T-helper 22 cell (primary cell): ENCODE measurements around the gene WDR75.
"Not testable (repeated sequence)": the region's sequence is repeated elsewhere in the genome, so short reads cannot be mapped to it uniquely, and the experiment has no call there.

ENCODE experiments used
- DNase-seq: peaks from one replicate; pipeline ENCODE4 v3.0.0-alpha.2; 2020; ENCODE audit warnings: low read depth

Gene WDR75

GRCh38 chr2:189441709-189442074 is 418 bp downstream of the WDR75 start:
- DNase-seq = no peak

GRCh38 chr2:189442468-189442867 is 1.2 kb downstream of the WDR75 start:
- DNase-seq = no peak

GRCh38 chr2:189444322-189444721 is 3.0 kb downstream of the WDR75 start:
- DNase-seq = no peak

- DNase-seq = no peak
Measured at GRCh38 chr2:189446780-189447179, 5.5 kb downstream of the WDR75 start.

GRCh38 chr2:189454009-189454408 is 12.7 kb downstream of the WDR75 start:
- no peak for DNase-seq

GRCh38 chr2:189465076-189465475 is 23.8 kb downstream of the WDR75 start:
- no peak for DNase-seq

- no peak for DNase-seq
Measured at GRCh38 chr2:189465478-189465877, 24.2 kb downstream of the WDR75 start.

- no peak for DNase-seq
Measured at GRCh38 chr2:189466046-189466445, 24.8 kb downstream of the WDR75 start.

- DNase-seq = no peak
Measured at GRCh38 chr2:189466656-189467055, 25.4 kb downstream of the WDR75 start.

- DNase-seq = no peak
Measured at GRCh38 chr2:189467160-189467559, 25.9 kb downstream of the WDR75 start.

- DNase-seq = no peak
Measured at GRCh38 chr2:189467593-189467992, 26.3 kb downstream of the WDR75 start.

GRCh38 chr2:189474526-189474925 is 33.3 kb downstream of the WDR75 start:
- no peak for DNase-seq

- DNase-seq = no peak
Measured at GRCh38 chr2:189477756-189478155, 36.5 kb downstream of the WDR75 start.

- not testable (repeated sequence) for DNase-seq
Measured at GRCh38 chr2:189478289-189478688, 37.0 kb downstream of the WDR75 start.

GRCh38 chr2:189481071-189481470 is 39.8 kb downstream of the WDR75 start:
- no peak for DNase-seq

- DNase-seq = no peak
Measured at GRCh38 chr2:189483571-189483970, 42.3 kb downstream of the WDR75 start.

GRCh38 chr2:189483980-189484740 is 42.9 kb downstream of the WDR75 start:
- no peak for DNase-seq

GRCh38 chr2:189485146-189485545 is 43.9 kb downstream of the WDR75 start:
- DNase-seq = no peak

- no peak for DNase-seq
Measured at GRCh38 chr2:189486237-189486770, 45.0 kb downstream of the WDR75 start.

- DNase-seq = no peak
Measured at GRCh38 chr2:189487283-189488007, 46.2 kb downstream of the WDR75 start.

GRCh38 chr2:189488008-189488310 is 46.7 kb downstream of the WDR75 start:
- DNase-seq = no peak

GRCh38 chr2:189492451-189492850 is 51.2 kb downstream of the WDR75 start:
- DNase-seq = no peak

GRCh38 chr2:189498205-189498604 is 56.9 kb downstream of the WDR75 start:
- no peak for DNase-seq

GRCh38 chr2:189499137-189499536 is 57.9 kb downstream of the WDR75 start:
- no peak for DNase-seq
